ENCODE measurements around the gene STAT4.

Gene STAT4, protein sequence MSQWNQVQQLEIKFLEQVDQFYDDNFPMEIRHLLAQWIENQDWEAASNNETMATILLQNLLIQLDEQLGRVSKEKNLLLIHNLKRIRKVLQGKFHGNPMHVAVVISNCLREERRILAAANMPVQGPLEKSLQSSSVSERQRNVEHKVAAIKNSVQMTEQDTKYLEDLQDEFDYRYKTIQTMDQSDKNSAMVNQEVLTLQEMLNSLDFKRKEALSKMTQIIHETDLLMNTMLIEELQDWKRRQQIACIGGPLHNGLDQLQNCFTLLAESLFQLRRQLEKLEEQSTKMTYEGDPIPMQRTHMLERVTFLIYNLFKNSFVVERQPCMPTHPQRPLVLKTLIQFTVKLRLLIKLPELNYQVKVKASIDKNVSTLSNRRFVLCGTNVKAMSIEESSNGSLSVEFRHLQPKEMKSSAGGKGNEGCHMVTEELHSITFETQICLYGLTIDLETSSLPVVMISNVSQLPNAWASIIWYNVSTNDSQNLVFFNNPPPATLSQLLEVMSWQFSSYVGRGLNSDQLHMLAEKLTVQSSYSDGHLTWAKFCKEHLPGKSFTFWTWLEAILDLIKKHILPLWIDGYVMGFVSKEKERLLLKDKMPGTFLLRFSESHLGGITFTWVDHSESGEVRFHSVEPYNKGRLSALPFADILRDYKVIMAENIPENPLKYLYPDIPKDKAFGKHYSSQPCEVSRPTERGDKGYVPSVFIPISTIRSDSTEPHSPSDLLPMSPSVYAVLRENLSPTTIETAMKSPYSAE

GRCh38 chr2:191150600-191151330, at the start of gene STAT4:
Gene STAT4 (minus strand): TSS chr2:191150994. CDS start chr2:191148203, 2,791 bp downstream.
- ATAC-seq: peak; percentile 66

DNA sequence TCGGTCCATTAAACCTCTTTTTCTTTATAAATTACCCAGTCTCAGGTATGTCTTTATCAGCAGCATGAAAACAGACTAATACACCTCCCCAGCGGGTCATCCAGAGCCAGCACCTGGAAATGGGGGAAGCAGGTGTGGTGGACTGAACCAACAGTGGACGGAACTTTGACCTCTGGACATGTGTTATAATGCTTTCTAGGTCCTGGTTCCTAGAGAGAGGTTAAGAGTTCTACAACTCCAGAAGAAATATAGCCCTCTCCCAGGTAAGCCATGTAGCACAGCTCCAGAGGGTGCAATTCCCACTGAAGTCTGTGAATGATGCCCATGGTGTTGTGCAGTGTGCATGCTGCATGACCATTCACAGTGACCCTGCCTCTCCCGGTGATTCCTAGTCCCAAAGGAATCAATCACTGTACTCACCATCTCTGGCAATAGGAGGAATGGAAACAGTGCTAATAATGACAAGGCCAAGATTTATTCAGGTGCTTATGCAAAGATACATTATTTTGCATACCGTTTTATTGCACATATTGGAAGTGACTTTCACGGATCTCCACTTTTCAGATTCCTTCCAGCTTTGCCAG, 49.2 kb upstream of the STAT4 start:
- ATAC-seq: no peak
- TF ChIP-seq, protein P1, sequence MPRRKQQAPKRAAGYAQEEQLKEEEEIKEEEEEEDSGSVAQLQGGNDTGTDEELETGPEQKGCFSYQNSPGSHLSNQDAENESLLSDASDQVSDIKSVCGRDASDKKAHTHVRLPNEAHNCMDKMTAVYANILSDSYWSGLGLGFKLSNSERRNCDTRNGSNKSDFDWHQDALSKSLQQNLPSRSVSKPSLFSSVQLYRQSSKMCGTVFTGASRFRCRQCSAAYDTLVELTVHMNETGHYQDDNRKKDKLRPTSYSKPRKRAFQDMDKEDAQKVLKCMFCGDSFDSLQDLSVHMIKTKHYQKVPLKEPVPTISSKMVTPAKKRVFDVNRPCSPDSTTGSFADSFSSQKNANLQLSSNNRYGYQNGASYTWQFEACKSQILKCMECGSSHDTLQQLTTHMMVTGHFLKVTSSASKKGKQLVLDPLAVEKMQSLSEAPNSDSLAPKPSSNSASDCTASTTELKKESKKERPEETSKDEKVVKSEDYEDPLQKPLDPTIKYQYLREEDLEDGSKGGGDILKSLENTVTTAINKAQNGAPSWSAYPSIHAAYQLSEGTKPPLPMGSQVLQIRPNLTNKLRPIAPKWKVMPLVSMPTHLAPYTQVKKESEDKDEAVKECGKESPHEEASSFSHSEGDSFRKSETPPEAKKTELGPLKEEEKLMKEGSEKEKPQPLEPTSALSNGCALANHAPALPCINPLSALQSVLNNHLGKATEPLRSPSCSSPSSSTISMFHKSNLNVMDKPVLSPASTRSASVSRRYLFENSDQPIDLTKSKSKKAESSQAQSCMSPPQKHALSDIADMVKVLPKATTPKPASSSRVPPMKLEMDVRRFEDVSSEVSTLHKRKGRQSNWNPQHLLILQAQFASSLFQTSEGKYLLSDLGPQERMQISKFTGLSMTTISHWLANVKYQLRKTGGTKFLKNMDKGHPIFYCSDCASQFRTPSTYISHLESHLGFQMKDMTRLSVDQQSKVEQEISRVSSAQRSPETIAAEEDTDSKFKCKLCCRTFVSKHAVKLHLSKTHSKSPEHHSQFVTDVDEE (CRISPR knock-in tag; IDR thresholded peaks at IDR 0.05): no peak
- TF ChIP-seq GLIS3 (CRISPR knock-in tag; IDR thresholded peaks at IDR 0.05) (no peak), ZNF565 (CRISPR knock-in tag; conservative IDR thresholded peaks at IDR 0.05; ENCODE audit: low read depth) (no peak), ZNF8 (CRISPR knock-in tag; IDR thresholded peaks at IDR 0.05) (no peak), ZFP3 (CRISPR knock-in tag; IDR thresholded peaks at IDR 0.05) (no peak), OSR1 (CRISPR knock-in tag; IDR thresholded peaks at IDR 0.05) (no peak), CREB5 (CRISPR knock-in tag; IDR thresholded peaks at IDR 0.05; ENCODE audit: low read depth) (no peak), PPARA (CRISPR knock-in tag; IDR thresholded peaks at IDR 0.05; ENCODE audit: borderline replicate concordance) (no peak), ZC3H10 (CRISPR knock-in tag; IDR thresholded peaks at IDR 0.05) (no peak), BACH2 (CRISPR knock-in tag; IDR thresholded peaks at IDR 0.05; ENCODE audit: borderline replicate concordance) (no peak), POU6F1 (CRISPR knock-in tag; IDR thresholded peaks at IDR 0.05; ENCODE audit: borderline replicate concordance, low read depth) (no peak), CSDC2 (CRISPR knock-in tag; IDR thresholded peaks at IDR 0.05) (no peak), CSRNP3 (CRISPR knock-in tag; IDR thresholded peaks at IDR 0.05) (no peak), SNAI2 (CRISPR knock-in tag; IDR thresholded peaks at IDR 0.05) (no peak), TCF4 (CRISPR knock-in tag; IDR thresholded peaks at IDR 0.05; ENCODE audit: borderline replicate concordance) (no peak)

More at GRCh38 chr2:191150600-191151330, at the start of gene STAT4:
- TF ChIP-seq PPARA (CRISPR knock-in tag; IDR thresholded peaks at IDR 0.05; ENCODE audit: borderline replicate concordance) (no peak), RARB (CRISPR knock-in tag; IDR thresholded peaks at IDR 0.05) (no peak), TOX (CRISPR knock-in tag; IDR thresholded peaks at IDR 0.05; ENCODE audit: borderline replicate concordance) (no peak)
- TF ChIP-seq, protein P1 (CRISPR knock-in tag; IDR thresholded peaks at IDR 0.05): no peak

Data from SK-N-SH treated with all-trans-retinoic acid at 6 μM for 48 hours (cell line).